GM23338 (cell line): ENCODE measurements around the gene UGDH. TPM values are rescaled to one million over a fixed set of nuclear protein-coding genes. Genes with fewer than 3 reads are reported as not detected.

Experiments
- ATAC-seq: fragments of 200-7000 bp; cut with Tn5 transposase; 3 replicates; pipeline ENCODE4 v1.9.1; 2020
- DNase-seq: peaks from one replicate; pipeline ENCODE4 v3.0.0-alpha.2; 2015; ENCODE audit warnings: low spot score
- H2AFZ ChIP-seq: fragments of 200-600 bp; sonication (generic); 2 replicates; pipeline ENCODE4 v1.8.0; 2016; ENCODE audit warnings: antibody characterized with exemption, mild to moderate bottlenecking, moderate library complexity
- H3F3A ChIP-seq: fragments of 200-600 bp; sonication (generic); replicated peaks from 2 replicates; pipeline ENCODE4 v1.8.0; 2017; ENCODE audit warnings: antibody characterized with exemption, mixed run types, low read depth
- H3K27ac ChIP-seq: fragments of 200-600 bp; sonication (generic); 2 replicates; pipeline ENCODE4 v1.6.1; 2016; ENCODE audit warnings: low read depth
- H3K27me3 ChIP-seq: fragments of 200-600 bp; sonication (generic); 2 replicates; pipeline ENCODE4 v1.8.0; 2016; ENCODE audit warnings: mild to moderate bottlenecking, mixed run types, moderate library complexity; ENCODE audit not compliant: insufficient read depth
- H3K36me3 ChIP-seq: fragments of 200-600 bp; sonication (generic); 2 replicates; pipeline ENCODE4 v1.8.0; 2016; ENCODE audit warnings: mild to moderate bottlenecking; ENCODE audit not compliant: insufficient read depth
- H3K4me1 ChIP-seq: fragments of 200-600 bp; sonication (generic); 2 replicates; pipeline ENCODE4 v1.8.0; 2016; ENCODE audit warnings: mild to moderate bottlenecking, moderate library complexity; ENCODE audit not compliant: insufficient read depth
- H3K4me2 ChIP-seq: fragments of 200-600 bp; sonication (generic); 2 replicates; pipeline ENCODE4 v1.7.1; 2017; ENCODE audit warnings: mixed run types
- H3K4me3 ChIP-seq: fragments of 200-600 bp; sonication (generic); 2 replicates; pipeline ENCODE4 v1.6.1; 2016; ENCODE audit warnings: mixed run types
- H3K79me2 ChIP-seq: fragments of 200-600 bp; sonication (generic); replicated peaks from 2 replicates; pipeline ENCODE4 v1.8.0; 2017; ENCODE audit warnings: mild to moderate bottlenecking; ENCODE audit not compliant: insufficient read depth
- H3K9me2 ChIP-seq: fragments of 200-600 bp; sonication (generic); 2 replicates; pipeline ENCODE4 v1.8.0; 2017; ENCODE audit not compliant: insufficient read depth
- H4K20me1 ChIP-seq: fragments of 200-600 bp; sonication (generic); replicated peaks from 2 replicates; pipeline ENCODE4 v1.8.0; 2017; ENCODE audit warnings: mild to moderate bottlenecking; ENCODE audit not compliant: insufficient read depth
- H3K27ac Mint-ChIP-seq: 2 replicates; pipeline ENCODE4 v1.8.0; 2020; ENCODE audit warnings: inconsistent platforms, mild to moderate bottlenecking, moderate library complexity, mixed read lengths
- H3K27me3 Mint-ChIP-seq: 3 replicates; pipeline ENCODE4 v1.8.0; 2022; ENCODE audit warnings: low read depth, mild to moderate bottlenecking, moderate library complexity, mixed read lengths, inconsistent platforms; ENCODE audit not compliant: insufficient read depth, poor library complexity
- H3K36me3 Mint-ChIP-seq: 3 replicates; pipeline ENCODE4 v1.8.0; 2021; ENCODE audit warnings: low read depth, mild to moderate bottlenecking, inconsistent platforms, moderate library complexity, mixed read lengths
- H3K4me1 Mint-ChIP-seq: 3 replicates; pipeline ENCODE4 v1.8.0; 2020; ENCODE audit warnings: mild to moderate bottlenecking, inconsistent platforms, mixed read lengths
- H3K4me3 Mint-ChIP-seq: 3 replicates; pipeline ENCODE4 v1.8.0; 2021; ENCODE audit warnings: moderate library complexity, mild to moderate bottlenecking, inconsistent platforms, mixed read lengths
- H3K9me3 Mint-ChIP-seq: 3 replicates; pipeline ENCODE4 v1.8.0; 2020; ENCODE audit warnings: moderate library complexity, mild to moderate bottlenecking, inconsistent platforms, mixed read lengths
- CREB1 ChIP-seq: fragments of 250-450 bp; sonication (Bioruptor Pico); IDR thresholded peaks from 2 replicates; pipeline ENCODE4 v1.5.0; 2020; ENCODE audit warnings: low read depth, mild to moderate bottlenecking, moderate library complexity
- EZH2 ChIP-seq: fragments of 200-600 bp; sonication (generic); IDR thresholded peaks from one replicate; pipeline ENCODE4 v1.8.0; 2017; ENCODE audit warnings: antibody characterized with exemption, mild to moderate bottlenecking, low read depth; ENCODE audit not compliant: unreplicated experiment
- EZH2phosphoT487 ChIP-seq: fragments of 200-600 bp; sonication (generic); IDR thresholded peaks from one replicate; pipeline ENCODE4 v1.8.1; 2018; ENCODE audit warnings: antibody characterized with exemption; ENCODE audit not compliant: unreplicated experiment
- JUNB ChIP-seq: IDR thresholded peaks from one replicate; pipeline ENCODE4 v1.6.1; 2016; ENCODE audit warnings: antibody characterized with exemption; ENCODE audit not compliant: unreplicated experiment
- NANOG ChIP-seq: IDR thresholded peaks from 2 replicates; pipeline ENCODE4 v1.6.1; 2016; ENCODE audit warnings: antibody characterized with exemption, borderline replicate concordance
- REST ChIP-seq: IDR thresholded peaks from one replicate; pipeline ENCODE4 v1.6.1; 2018; ENCODE audit warnings: antibody characterized with exemption; ENCODE audit not compliant: unreplicated experiment
- STAT1 ChIP-seq: IDR thresholded peaks from one replicate; pipeline ENCODE4 v1.6.1; 2016; ENCODE audit warnings: antibody characterized with exemption; ENCODE audit not compliant: unreplicated experiment
- ZNF114 ChIP-seq: fragments of 250-450 bp; sonication (Bioruptor Pico); IDR thresholded peaks from 2 replicates; pipeline ENCODE4 v1.5.0; 2020; ENCODE audit warnings: mild to moderate bottlenecking, moderate library complexity
- ZNF331 ChIP-seq: fragments of 250-450 bp; sonication (Bioruptor Pico); IDR thresholded peaks from 2 replicates; pipeline ENCODE4 v1.5.0; 2020; ENCODE audit warnings: low read depth, mild to moderate bottlenecking, moderate library complexity
- polyA plus RNA-seq: library from polyadenylated mRNA; unstranded; fragments of >200 nt; fragmentation: Nextera tagmentation; extraction: Ambion mirVana; gene quantifications from 2 replicates; pipeline ENCODE4 v1.2.1, GENCODE V29; 2016
- total RNA-seq: library from RNA; depleted of rRNA; stranded (reverse); fragments of >200 nt; shearing (Covaris generic); gene quantifications from 2 replicates; pipeline ENCODE4 v1.2.3, GENCODE V29; 2014
- TF ChIP-seq, protein P1 (sequence below), 2 experiments: fragments of 200-600 bp in 1 of 2; sonication (generic) in 1 of 2; conservative IDR thresholded peaks; 2 replicates each; pipeline versions ENCODE4 v1.5.1 to v1.6.1; 2016 to 2017; ENCODE audit warnings: antibody characterized with exemption in 2 of 2, low read depth in 2 of 2, mild to moderate bottlenecking in 2 of 2, moderate library complexity in 1 of 2
- TF ChIP-seq, protein P2 (sequence below): IDR thresholded peaks from 2 replicates; pipeline ENCODE4 v1.6.1; 2016; ENCODE audit warnings: antibody characterized with exemption

The UGDH gene
- total and polyA plus RNA-seq, 2 experiments from 2014 or later: 48.9 to 81.3 TPM

DNA sequence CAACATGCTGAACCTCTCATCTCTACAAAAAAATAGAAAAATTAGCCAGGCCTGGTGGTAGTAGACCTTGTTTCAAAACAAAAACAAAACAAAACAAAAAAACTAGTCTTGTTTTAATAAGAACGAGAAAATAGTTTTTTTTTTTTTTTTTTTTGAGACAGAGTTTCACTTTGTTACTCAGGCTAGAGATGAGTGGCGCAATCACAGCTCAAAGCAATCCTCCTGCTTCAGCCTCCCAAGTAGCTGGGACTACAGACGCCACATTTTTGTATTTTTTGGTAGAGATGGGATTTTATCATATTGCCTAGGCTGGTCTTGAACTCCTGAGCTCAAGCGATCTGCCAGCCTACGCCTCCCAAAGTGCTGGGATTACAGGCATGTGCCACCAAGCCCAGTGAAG, 47.7 kb upstream of the UGDH start:
- H3K36me3 Mint-ChIP-seq: no peaks in the 10 kb centered on the region
- no peak for TF ChIP-seq ZNF331
- DNase-seq (no peak), ATAC-seq (no peak)
- no peak overlapping the region for H3K27ac Mint-ChIP-seq
- no peaks in the 10 kb centered on the region for H3K4me1 ChIP-seq
- no peaks in the 10 kb centered on the region for H3K9me2 ChIP-seq
- H4K20me1 ChIP-seq: peaks cover 5% of the 10 kb centered on the region; the same call in 1 of the 2 replicates
- no peaks in the 10 kb centered on the region for H3K36me3 ChIP-seq
- H3K79me2 ChIP-seq: no peaks in the 10 kb centered on the region
- H3K4me3 Mint-ChIP-seq: no peak overlapping the region
- H3K4me3 ChIP-seq: no peak overlapping the region
- peak overlapping the region; percentile 39; the same call in 1 of the 2 replicates for H3K27ac ChIP-seq
- 0 out of 2 replicates have a peak, but pooled peaks cover 3% of the 10 kb centered on the region for H3F3A ChIP-seq
- no peaks in the 10 kb centered on the region for H3K9me3 Mint-ChIP-seq
- peaks cover 2% of the 10 kb centered on the region for H3K27me3 Mint-ChIP-seq
- no peak overlapping the region for H3K4me2 ChIP-seq
- H2AFZ ChIP-seq: no peak overlapping the region
- H3K4me1 Mint-ChIP-seq: no peaks in the 10 kb centered on the region; the same call in 2 of the 3 replicates
- H3K27me3 ChIP-seq: no peaks in the 10 kb centered on the region

DNA sequence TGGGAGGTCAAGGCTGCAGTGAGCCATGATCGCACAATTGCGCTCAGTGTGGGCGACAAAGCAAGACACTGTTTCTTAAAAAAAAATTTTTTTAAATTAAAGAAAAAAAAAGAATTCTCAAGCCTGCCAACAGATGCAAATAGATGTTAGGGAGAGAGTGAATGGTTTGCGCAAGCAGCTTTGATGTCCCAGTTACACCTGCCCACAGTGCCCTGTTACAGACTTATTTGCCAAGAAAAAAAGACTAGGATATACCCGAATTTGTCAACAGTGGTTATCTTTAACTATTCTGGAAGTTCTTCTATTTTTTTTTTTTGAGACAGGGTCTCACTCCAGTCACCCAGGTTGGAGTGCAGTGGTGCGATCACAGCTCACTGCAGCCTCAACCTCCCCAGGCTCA, 44.3 kb upstream of the UGDH start:
- Histone ChIP-seq H4K20me1 (peaks cover 5% of the 10 kb centered on the region; the same call in 1 of the 2 replicates), H3K79me2 (no peaks in the 10 kb centered on the region), H3K36me3 (no peaks in the 10 kb centered on the region), H3K4me2 (no peak overlapping the region), H3K4me3 (no peak overlapping the region), H3K9me2 (no peaks in the 10 kb centered on the region), H3K27me3 (no peaks in the 10 kb centered on the region), H3F3A (0 out of 2 replicates have a peak, but pooled peaks cover 3% of the 10 kb centered on the region), H3K27ac (no peak overlapping the region), H3K4me1 (no peaks in the 10 kb centered on the region), H2AFZ (no peak overlapping the region)
- TF ChIP-seq STAT1 (no peak), JUNB (no peak), CREB1 (CRISPR knock-in tag) (no peak), NANOG (no peak), EZH2 (no peak), EZH2phosphoT487 (no peak)
- TF ChIP-seq, protein P1, sequence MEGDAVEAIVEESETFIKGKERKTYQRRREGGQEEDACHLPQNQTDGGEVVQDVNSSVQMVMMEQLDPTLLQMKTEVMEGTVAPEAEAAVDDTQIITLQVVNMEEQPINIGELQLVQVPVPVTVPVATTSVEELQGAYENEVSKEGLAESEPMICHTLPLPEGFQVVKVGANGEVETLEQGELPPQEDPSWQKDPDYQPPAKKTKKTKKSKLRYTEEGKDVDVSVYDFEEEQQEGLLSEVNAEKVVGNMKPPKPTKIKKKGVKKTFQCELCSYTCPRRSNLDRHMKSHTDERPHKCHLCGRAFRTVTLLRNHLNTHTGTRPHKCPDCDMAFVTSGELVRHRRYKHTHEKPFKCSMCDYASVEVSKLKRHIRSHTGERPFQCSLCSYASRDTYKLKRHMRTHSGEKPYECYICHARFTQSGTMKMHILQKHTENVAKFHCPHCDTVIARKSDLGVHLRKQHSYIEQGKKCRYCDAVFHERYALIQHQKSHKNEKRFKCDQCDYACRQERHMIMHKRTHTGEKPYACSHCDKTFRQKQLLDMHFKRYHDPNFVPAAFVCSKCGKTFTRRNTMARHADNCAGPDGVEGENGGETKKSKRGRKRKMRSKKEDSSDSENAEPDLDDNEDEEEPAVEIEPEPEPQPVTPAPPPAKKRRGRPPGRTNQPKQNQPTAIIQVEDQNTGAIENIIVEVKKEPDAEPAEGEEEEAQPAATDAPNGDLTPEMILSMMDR (conservative IDR thresholded peaks at IDR 0.05; ENCODE audit: low read depth in 2 of 2): no peak
- DNase-seq: no peak
- Mint-ChIP-seq H3K4me3 (no peak overlapping the region), H3K4me1 (no peaks in the 10 kb centered on the region; the same call in 2 of the 3 replicates), H3K27me3 (peaks cover 2% of the 10 kb centered on the region), H3K36me3 (peaks cover 2% of the 10 kb centered on the region; the same call in 2 of the 3 replicates), H3K9me3 (peaks cover under 1% of the 10 kb centered on the region; the same call in 1 of the 3 replicates), H3K27ac (no peak overlapping the region)
- no peak for ATAC-seq

DNA sequence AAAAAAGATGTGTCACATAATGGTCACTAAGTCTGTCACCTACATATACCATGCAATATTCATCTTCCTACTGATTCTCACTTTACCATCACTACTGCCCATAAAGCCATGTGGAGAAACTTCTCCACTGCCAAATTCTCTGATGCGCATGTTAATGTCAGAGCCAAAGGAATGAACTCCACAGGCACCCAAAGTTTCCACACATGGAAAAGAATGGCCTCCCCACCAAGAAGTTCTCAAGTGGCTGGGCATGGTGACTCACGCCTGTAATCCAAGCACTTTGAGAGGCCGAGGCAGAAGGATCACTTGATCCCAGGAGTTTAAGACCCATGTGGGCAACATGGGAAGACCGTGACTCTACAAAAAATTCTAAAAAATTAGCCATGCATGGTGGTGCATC, 43.8 kb upstream of the UGDH start:
- Mint-ChIP-seq H3K9me3 (peaks cover 5% of the 10 kb centered on the region), H3K36me3 (peaks cover 6% of the 10 kb centered on the region), H3K27me3 (peaks cover 2% of the 10 kb centered on the region), H3K27ac (peak overlapping the region; percentile 59; the same call in 1 of the 2 replicates), H3K4me1 (no peaks in the 10 kb centered on the region; the same call in 2 of the 3 replicates), H3K4me3 (no peak overlapping the region)
- no peak overlapping the region for H3K4me2 ChIP-seq
- H3K9me2 ChIP-seq: no peaks in the 10 kb centered on the region
- H3K4me1 ChIP-seq: no peaks in the 10 kb centered on the region
- no peak for DNase-seq
- no peaks in the 10 kb centered on the region for H3K79me2 ChIP-seq
- H4K20me1 ChIP-seq: peaks cover 5% of the 10 kb centered on the region; the same call in 1 of the 2 replicates
- no peaks in the 10 kb centered on the region for H3K27me3 ChIP-seq
- 0 out of 2 replicates have a peak, but pooled peaks cover 3% of the 10 kb centered on the region for H3F3A ChIP-seq
- no peak overlapping the region for H3K27ac ChIP-seq
- peaks cover 3% of the 10 kb centered on the region; the same call in 1 of the 2 replicates for H3K36me3 ChIP-seq
- no peak overlapping the region for H3K4me3 ChIP-seq
- no peak for ATAC-seq
- no peak overlapping the region for H2AFZ ChIP-seq
- TF ChIP-seq, protein P2, sequence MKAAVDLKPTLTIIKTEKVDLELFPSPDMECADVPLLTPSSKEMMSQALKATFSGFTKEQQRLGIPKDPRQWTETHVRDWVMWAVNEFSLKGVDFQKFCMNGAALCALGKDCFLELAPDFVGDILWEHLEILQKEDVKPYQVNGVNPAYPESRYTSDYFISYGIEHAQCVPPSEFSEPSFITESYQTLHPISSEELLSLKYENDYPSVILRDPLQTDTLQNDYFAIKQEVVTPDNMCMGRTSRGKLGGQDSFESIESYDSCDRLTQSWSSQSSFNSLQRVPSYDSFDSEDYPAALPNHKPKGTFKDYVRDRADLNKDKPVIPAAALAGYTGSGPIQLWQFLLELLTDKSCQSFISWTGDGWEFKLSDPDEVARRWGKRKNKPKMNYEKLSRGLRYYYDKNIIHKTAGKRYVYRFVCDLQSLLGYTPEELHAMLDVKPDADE: no peak
- no peak for TF ChIP-seq ZNF331
- no peak for TF ChIP-seq JUNB
- no peak for TF ChIP-seq REST
- no peak for TF ChIP-seq STAT1
- TF ChIP-seq NANOG: no peak
- no peak for TF ChIP-seq ZNF114
